Measurements from ENCODE around the gene BCL6. TPM values are rescaled to one million over a fixed set of nuclear protein-coding genes. Genes with fewer than 3 reads are reported as not detected.

The BCL6 gene
- total and polyA plus RNA-seq, 2 experiments from 2014 or later: 2.6 to 5.9 TPM

DNA sequence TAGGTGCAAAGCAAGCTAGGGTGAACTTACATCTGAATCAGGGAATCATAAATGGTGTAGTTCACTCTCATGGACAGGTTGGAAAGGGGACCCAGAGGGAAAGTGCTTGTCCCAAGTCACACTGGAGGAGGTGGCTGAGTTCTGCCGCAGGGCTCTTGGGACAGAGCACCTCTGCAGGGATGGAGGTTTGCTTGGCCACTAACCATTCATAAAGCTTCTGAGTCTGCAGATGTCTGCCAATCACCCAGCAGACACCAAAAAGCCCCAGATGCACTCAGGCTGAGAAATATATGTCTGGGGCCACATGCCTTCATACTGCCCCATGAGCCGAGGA lies 25.0 kb downstream of the BCL6 start:
- no peaks in the 10 kb centered on the region for H3K27me3 Mint-ChIP-seq (ENCODE audit: insufficient read depth, low read depth, poor library complexity)
- no peaks in the 10 kb centered on the region for H3K79me2 ChIP-seq (replicated peaks; ENCODE audit: insufficient read depth)
- no peaks in the 10 kb centered on the region for H3K9me3 Mint-ChIP-seq
- H3K4me1 Mint-ChIP-seq: peaks cover 19% of the 10 kb centered on the region
- peaks cover 24% of the 10 kb centered on the region for H3K36me3 Mint-ChIP-seq (ENCODE audit: low read depth)
- DNase-seq (ENCODE audit: low spot score) (no peak), ATAC-seq (no peak; the same call in 2 of the 3 replicates)
- no peaks in the 10 kb centered on the region for H4K20me1 ChIP-seq (replicated peaks; ENCODE audit: insufficient read depth)
- H3K9me2 ChIP-seq (ENCODE audit: insufficient read depth): no peaks in the 10 kb centered on the region
- H2AFZ ChIP-seq: no peak overlapping the region
- no peak overlapping the region for H3K27ac Mint-ChIP-seq
- H3K27ac ChIP-seq (ENCODE audit: low read depth): no peak overlapping the region
- no peaks in the 10 kb centered on the region for H3K27me3 ChIP-seq (ENCODE audit: insufficient read depth)
- no peak overlapping the region for H3K4me2 ChIP-seq
- peaks cover 5% of the 10 kb centered on the region; the same call in 1 of the 2 replicates for H3K36me3 ChIP-seq (ENCODE audit: insufficient read depth)
- H3K4me3 Mint-ChIP-seq: no peak overlapping the region
- H3K4me3 ChIP-seq: no peak overlapping the region
- TF ChIP-seq CREB1 (CRISPR knock-in tag; IDR thresholded peaks at IDR 0.05; ENCODE audit: low read depth): no peak
- no peak for TF ChIP-seq ZNF114 (CRISPR knock-in tag; IDR thresholded peaks at IDR 0.05)
- no peak for TF ChIP-seq STAT1 (IDR thresholded peaks at IDR 0.05; ENCODE audit: unreplicated experiment)
- TF ChIP-seq, protein P1, sequence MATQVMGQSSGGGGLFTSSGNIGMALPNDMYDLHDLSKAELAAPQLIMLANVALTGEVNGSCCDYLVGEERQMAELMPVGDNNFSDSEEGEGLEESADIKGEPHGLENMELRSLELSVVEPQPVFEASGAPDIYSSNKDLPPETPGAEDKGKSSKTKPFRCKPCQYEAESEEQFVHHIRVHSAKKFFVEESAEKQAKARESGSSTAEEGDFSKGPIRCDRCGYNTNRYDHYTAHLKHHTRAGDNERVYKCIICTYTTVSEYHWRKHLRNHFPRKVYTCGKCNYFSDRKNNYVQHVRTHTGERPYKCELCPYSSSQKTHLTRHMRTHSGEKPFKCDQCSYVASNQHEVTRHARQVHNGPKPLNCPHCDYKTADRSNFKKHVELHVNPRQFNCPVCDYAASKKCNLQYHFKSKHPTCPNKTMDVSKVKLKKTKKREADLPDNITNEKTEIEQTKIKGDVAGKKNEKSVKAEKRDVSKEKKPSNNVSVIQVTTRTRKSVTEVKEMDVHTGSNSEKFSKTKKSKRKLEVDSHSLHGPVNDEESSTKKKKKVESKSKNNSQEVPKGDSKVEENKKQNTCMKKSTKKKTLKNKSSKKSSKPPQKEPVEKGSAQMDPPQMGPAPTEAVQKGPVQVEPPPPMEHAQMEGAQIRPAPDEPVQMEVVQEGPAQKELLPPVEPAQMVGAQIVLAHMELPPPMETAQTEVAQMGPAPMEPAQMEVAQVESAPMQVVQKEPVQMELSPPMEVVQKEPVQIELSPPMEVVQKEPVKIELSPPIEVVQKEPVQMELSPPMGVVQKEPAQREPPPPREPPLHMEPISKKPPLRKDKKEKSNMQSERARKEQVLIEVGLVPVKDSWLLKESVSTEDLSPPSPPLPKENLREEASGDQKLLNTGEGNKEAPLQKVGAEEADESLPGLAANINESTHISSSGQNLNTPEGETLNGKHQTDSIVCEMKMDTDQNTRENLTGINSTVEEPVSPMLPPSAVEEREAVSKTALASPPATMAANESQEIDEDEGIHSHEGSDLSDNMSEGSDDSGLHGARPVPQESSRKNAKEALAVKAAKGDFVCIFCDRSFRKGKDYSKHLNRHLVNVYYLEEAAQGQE (IDR thresholded peaks at IDR 0.05; ENCODE audit: unreplicated experiment): no peak
- no peak for TF ChIP-seq EZH2 (IDR thresholded peaks at IDR 0.05; ENCODE audit: low read depth, unreplicated experiment)
- no peak for TF ChIP-seq ZNF331 (CRISPR knock-in tag; IDR thresholded peaks at IDR 0.05; ENCODE audit: low read depth)
- TF ChIP-seq, protein P2, sequence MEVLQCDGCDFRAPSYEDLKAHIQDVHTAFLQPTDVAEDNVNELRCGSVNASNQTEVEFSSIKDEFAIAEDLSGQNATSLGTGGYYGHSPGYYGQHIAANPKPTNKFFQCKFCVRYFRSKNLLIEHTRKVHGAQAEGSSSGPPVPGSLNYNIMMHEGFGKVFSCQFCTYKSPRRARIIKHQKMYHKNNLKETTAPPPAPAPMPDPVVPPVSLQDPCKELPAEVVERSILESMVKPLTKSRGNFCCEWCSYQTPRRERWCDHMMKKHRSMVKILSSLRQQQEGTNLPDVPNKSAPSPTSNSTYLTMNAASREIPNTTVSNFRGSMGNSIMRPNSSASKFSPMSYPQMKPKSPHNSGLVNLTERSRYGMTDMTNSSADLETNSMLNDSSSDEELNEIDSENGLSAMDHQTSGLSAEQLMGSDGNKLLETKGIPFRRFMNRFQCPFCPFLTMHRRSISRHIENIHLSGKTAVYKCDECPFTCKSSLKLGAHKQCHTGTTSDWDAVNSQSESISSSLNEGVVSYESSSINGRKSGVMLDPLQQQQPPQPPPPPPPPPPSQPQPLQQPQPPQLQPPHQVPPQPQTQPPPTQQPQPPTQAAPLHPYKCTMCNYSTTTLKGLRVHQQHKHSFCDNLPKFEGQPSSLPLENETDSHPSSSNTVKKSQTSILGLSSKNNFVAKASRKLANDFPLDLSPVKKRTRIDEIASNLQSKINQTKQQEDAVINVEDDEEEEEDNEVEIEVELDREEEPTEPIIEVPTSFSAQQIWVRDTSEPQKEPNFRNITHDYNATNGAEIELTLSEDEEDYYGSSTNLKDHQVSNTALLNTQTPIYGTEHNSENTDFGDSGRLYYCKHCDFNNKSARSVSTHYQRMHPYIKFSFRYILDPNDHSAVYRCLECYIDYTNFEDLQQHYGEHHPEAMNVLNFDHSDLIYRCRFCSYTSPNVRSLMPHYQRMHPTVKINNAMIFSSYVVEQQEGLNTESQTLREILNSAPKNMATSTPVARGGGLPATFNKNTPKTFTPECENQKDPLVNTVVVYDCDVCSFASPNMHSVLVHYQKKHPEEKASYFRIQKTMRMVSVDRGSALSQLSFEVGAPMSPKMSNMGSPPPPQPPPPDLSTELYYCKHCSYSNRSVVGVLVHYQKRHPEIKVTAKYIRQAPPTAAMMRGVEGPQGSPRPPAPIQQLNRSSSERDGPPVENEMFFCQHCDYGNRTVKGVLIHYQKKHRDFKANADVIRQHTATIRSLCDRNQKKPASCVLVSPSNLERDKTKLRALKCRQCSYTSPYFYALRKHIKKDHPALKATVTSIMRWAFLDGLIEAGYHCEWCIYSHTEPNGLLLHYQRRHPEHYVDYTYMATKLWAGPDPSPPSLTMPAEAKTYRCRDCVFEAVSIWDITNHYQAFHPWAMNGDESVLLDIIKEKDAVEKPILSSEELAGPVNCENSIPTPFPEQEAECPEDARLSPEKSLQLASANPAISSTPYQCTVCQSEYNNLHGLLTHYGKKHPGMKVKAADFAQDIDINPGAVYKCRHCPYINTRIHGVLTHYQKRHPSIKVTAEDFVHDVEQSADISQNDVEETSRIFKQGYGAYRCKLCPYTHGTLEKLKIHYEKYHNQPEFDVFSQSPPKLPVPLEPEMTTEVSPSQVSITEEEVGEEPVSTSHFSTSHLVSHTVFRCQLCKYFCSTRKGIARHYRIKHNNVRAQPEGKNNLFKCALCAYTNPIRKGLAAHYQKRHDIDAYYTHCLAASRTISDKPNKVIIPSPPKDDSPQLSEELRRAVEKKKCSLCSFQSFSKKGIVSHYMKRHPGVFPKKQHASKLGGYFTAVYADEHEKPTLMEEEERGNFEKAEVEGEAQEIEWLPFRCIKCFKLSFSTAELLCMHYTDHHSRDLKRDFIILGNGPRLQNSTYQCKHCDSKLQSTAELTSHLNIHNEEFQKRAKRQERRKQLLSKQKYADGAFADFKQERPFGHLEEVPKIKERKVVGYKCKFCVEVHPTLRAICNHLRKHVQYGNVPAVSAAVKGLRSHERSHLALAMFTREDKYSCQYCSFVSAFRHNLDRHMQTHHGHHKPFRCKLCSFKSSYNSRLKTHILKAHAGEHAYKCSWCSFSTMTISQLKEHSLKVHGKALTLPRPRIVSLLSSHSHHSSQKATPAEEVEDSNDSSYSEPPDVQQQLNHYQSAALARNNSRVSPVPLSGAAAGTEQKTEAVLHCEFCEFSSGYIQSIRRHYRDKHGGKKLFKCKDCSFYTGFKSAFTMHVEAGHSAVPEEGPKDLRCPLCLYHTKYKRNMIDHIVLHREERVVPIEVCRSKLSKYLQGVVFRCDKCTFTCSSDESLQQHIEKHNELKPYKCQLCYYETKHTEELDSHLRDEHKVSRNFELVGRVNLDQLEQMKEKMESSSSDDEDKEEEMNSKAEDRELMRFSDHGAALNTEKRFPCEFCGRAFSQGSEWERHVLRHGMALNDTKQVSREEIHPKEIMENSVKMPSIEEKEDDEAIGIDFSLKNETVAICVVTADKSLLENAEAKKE (CRISPR knock-in tag; IDR thresholded peaks at IDR 0.05): no peak
- no peak for TF ChIP-seq JUNB (IDR thresholded peaks at IDR 0.05; ENCODE audit: unreplicated experiment)
- TF ChIP-seq NANOG (IDR thresholded peaks at IDR 0.05; ENCODE audit: borderline replicate concordance): no peak
- TF ChIP-seq ETS1 (IDR thresholded peaks at IDR 0.05): no peak
- TF ChIP-seq POLR2AphosphoS5 (IDR thresholded peaks at IDR 0.05; ENCODE audit: low read depth): no peak
- TF ChIP-seq, protein P3, sequence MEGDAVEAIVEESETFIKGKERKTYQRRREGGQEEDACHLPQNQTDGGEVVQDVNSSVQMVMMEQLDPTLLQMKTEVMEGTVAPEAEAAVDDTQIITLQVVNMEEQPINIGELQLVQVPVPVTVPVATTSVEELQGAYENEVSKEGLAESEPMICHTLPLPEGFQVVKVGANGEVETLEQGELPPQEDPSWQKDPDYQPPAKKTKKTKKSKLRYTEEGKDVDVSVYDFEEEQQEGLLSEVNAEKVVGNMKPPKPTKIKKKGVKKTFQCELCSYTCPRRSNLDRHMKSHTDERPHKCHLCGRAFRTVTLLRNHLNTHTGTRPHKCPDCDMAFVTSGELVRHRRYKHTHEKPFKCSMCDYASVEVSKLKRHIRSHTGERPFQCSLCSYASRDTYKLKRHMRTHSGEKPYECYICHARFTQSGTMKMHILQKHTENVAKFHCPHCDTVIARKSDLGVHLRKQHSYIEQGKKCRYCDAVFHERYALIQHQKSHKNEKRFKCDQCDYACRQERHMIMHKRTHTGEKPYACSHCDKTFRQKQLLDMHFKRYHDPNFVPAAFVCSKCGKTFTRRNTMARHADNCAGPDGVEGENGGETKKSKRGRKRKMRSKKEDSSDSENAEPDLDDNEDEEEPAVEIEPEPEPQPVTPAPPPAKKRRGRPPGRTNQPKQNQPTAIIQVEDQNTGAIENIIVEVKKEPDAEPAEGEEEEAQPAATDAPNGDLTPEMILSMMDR (conservative IDR thresholded peaks at IDR 0.05; ENCODE audit: low read depth in 2 of 2): no peak
- no peak for TF ChIP-seq EZH2phosphoT487 (IDR thresholded peaks at IDR 0.05; ENCODE audit: unreplicated experiment)
- no peaks in the 10 kb centered on the region; the same call in 1 of the 2 replicates for H3F3A ChIP-seq (replicated peaks; ENCODE audit: low read depth)
- peaks cover 14% of the 10 kb centered on the region; the same call in 1 of the 2 replicates for H3K4me1 ChIP-seq (ENCODE audit: insufficient read depth)
